ENCODE data around the gene ENTPD8.

The ENTPD8 gene

GRCh38 chr9:137441289-137441934, at the start of gene ENTPD8:
ENTPD8 (minus strand) TSS chr9:137441357; CDS start chr9:137438285, 3,072 bp downstream.
- in situ Hi-C loops (cut with MboI; ENCODE audit: low sequenced_read_pairs): no loop called here

- in situ Hi-C loops (cut with MboI; ENCODE audit: low sequenced_read_pairs): no loop called here
Observed at GRCh38 chr9:137490532-137491186, 49.5 kb upstream of the ENTPD8 start.

GRCh38 chr9:137488906-137489305, 47.7 kb upstream of the ENTPD8 start:
- in situ Hi-C loops (cut with MboI; ENCODE audit: low sequenced_read_pairs): no loop called here

GRCh38 chr9:137488327-137488653, 47.1 kb upstream of the ENTPD8 start:
- in situ Hi-C loops (cut with MboI; ENCODE audit: low sequenced_read_pairs): no loop called here

- in situ Hi-C loops (cut with MboI; ENCODE audit: low sequenced_read_pairs): no loop called here
Observed at GRCh38 chr9:137487454-137488326, 46.5 kb upstream of the ENTPD8 start.

- in situ Hi-C loops (cut with MboI; ENCODE audit: low sequenced_read_pairs): no loop called here
Observed at GRCh38 chr9:137486545-137487453, 45.6 kb upstream of the ENTPD8 start.

GRCh38 chr9:137486141-137486490, 45.0 kb upstream of the ENTPD8 start:
- in situ Hi-C loops (cut with MboI; ENCODE audit: low sequenced_read_pairs): no loop called here

- in situ Hi-C loops (cut with MboI; ENCODE audit: low sequenced_read_pairs): no loop called here
Observed at GRCh38 chr9:137485343-137486140, 44.4 kb upstream of the ENTPD8 start.

- in situ Hi-C loops (cut with MboI; ENCODE audit: low sequenced_read_pairs): no loop called here
Observed at GRCh38 chr9:137484551-137485315, 43.6 kb upstream of the ENTPD8 start.

GRCh38 chr9:137482094-137482781, 41.1 kb upstream of the ENTPD8 start:
- in situ Hi-C loops (cut with MboI; ENCODE audit: low sequenced_read_pairs): no loop called here

- in situ Hi-C loops (cut with MboI; ENCODE audit: low sequenced_read_pairs): no loop called here
Observed at GRCh38 chr9:137480686-137481683, 39.8 kb upstream of the ENTPD8 start.

GRCh38 chr9:137479892-137480685, 38.9 kb upstream of the ENTPD8 start:
- in situ Hi-C loops (cut with MboI; ENCODE audit: low sequenced_read_pairs): no loop called here

GRCh38 chr9:137478962-137479861, 38.1 kb upstream of the ENTPD8 start:
- in situ Hi-C loops (cut with MboI; ENCODE audit: low sequenced_read_pairs): no loop called here

- in situ Hi-C loops (cut with MboI; ENCODE audit: low sequenced_read_pairs): no loop called here
Observed at GRCh38 chr9:137478613-137478961, 37.4 kb upstream of the ENTPD8 start.

GRCh38 chr9:137477778-137478612, 36.8 kb upstream of the ENTPD8 start:
- in situ Hi-C loops (cut with MboI; ENCODE audit: low sequenced_read_pairs): no loop called here

All from HL-60/S4 treated with phorbol 12-myristate 13-acetate at 8.2 ng/mL for 4 days and 3 days (cell line).